CD4-positive, alpha-beta T cell treated with Interleukin-4 for 4 hours (primary cell): ENCODE measurements around the gene AKNAD1.

Experiments used
- DNase-seq: peaks from one replicate; pipeline ENCODE4 v3.0.0-alpha.2; 2020

Gene AKNAD1

GRCh38 chr1:108862698-108863477 is 6.0 kb upstream of the AKNAD1 start:
- no peak for DNase-seq

- no peak for DNase-seq
Observed at GRCh38 chr1:108862017-108862610, 5.2 kb upstream of the AKNAD1 start.

- DNase-seq: no peak
Observed at GRCh38 chr1:108861566-108861965, 4.7 kb upstream of the AKNAD1 start.

GRCh38 chr1:108860190-108860907 is 3.5 kb upstream of the AKNAD1 start:
- DNase-seq: no peak

- no peak for DNase-seq
Observed at GRCh38 chr1:108858230-108858950, 1.5 kb upstream of the AKNAD1 start.

GRCh38 chr1:108854221-108855019 is 2.5 kb downstream of the AKNAD1 start:
- no peak for DNase-seq

- DNase-seq: no peak
Observed at GRCh38 chr1:108852221-108852975, 4.5 kb downstream of the AKNAD1 start.

- DNase-seq: no peak
Observed at GRCh38 chr1:108851567-108851966, 5.3 kb downstream of the AKNAD1 start.

GRCh38 chr1:108850929-108851328 is 6.0 kb downstream of the AKNAD1 start:
- DNase-seq: no peak

GRCh38 chr1:108848806-108849205 is 8.1 kb downstream of the AKNAD1 start:
- DNase-seq: no peak

GRCh38 chr1:108847494-108847893 is 9.4 kb downstream of the AKNAD1 start:
- no peak for DNase-seq

- no peak for DNase-seq
Observed at GRCh38 chr1:108845991-108846390, 10.9 kb downstream of the AKNAD1 start.

- no peak for DNase-seq
Observed at GRCh38 chr1:108845446-108845845, 11.4 kb downstream of the AKNAD1 start.

GRCh38 chr1:108843390-108844137 is 13.3 kb downstream of the AKNAD1 start:
- no peak for DNase-seq

- DNase-seq: no peak
Observed at GRCh38 chr1:108842525-108843181, 14.2 kb downstream of the AKNAD1 start.

GRCh38 chr1:108841703-108842102 is 15.2 kb downstream of the AKNAD1 start:
- no peak for DNase-seq

GRCh38 chr1:108832929-108833328 is 24.0 kb downstream of the AKNAD1 start:
- DNase-seq: no peak

- no peak for DNase-seq
Observed at GRCh38 chr1:108831225-108831624, 25.7 kb downstream of the AKNAD1 start.

- DNase-seq: no peak
Observed at GRCh38 chr1:108830119-108831008, 26.5 kb downstream of the AKNAD1 start.
